SK-N-SH (cell line): ENCODE data around the gene RREB1. TPM values are rescaled to one million over a fixed set of nuclear protein-coding genes. Genes with fewer than 3 reads are reported as not detected.

Experiments used
- CTCF ChIA-PET: fragments of 300-600, 350-600 bp; formaldehyde crosslinking; extraction: SDS; loops from one replicate; lab custom pipeline; 2021; lab: Yijun Ruan, JAX
- POLR2A ChIA-PET: fragments of 350-600 bp; sonication (Branson Sonifier 250); formaldehyde crosslinking; extraction: SDS; loops from one replicate; lab custom pipeline; 2020; ENCODE audit warnings: antibody characterized with exemption, inconsistent platforms; lab: Yijun Ruan, JAX
- DNase-seq: peaks from one replicate; pipeline ENCODE4 v3.0.0; 2012
- H2AFZ ChIP-seq: fragments of 200-600 bp; sonication (generic); 2 replicates; pipeline ENCODE4 v1.8.1; 2016; ENCODE audit warnings: antibody characterized with exemption, mild to moderate bottlenecking, low read depth
- H3F3A ChIP-seq: fragments of 200-600 bp; sonication (generic); replicated peaks from 2 replicates; pipeline ENCODE3; 2016; ENCODE audit warnings: antibody characterized with exemption, mild to moderate bottlenecking; ENCODE audit not compliant: insufficient read depth
- H3K27ac ChIP-seq, 2 experiments: fragments of 200-500 bp in 1 of 2; fragments of 200-600 bp in 1 of 2; sonication (Bioruptor generic) in 1 of 2; sonication (generic), shearing (Covaris generic) in 1 of 2; 2 replicates each; pipeline versions ENCODE4 v1.5.1 to v1.6.1; 2014 to 2016; ENCODE audit warnings: low read depth in 2 of 2, inconsistent platforms in 1 of 2, low read length in 1 of 2, mild to moderate bottlenecking in 1 of 2, mixed read lengths in 1 of 2
- H3K27me3 ChIP-seq: fragments of 200-600 bp; sonication (generic), shearing (Covaris generic); 2 replicates; pipeline ENCODE4 v1.6.1; 2016; ENCODE audit warnings: mixed run types; ENCODE audit not compliant: insufficient read depth
- H3K36me3 ChIP-seq, 2 experiments: fragments of 200-500 bp in 1 of 2; fragments of 200-600 bp in 1 of 2; sonication (Bioruptor generic) in 1 of 2; sonication (generic) in 1 of 2; replicated peaks in 1 of 2; 2 replicates each; pipeline versions ENCODE3 to v1.5.1; 2014 to 2016; ENCODE audit warnings: low read length in 1 of 2, mild to moderate bottlenecking in 1 of 2; ENCODE audit not compliant: insufficient read depth in 2 of 2, control insufficient read depth in 1 of 2
- H3K4me1 ChIP-seq, 2 experiments: fragments of 200-500 bp in 1 of 2; fragments of 200-600 bp in 1 of 2; sonication (Bioruptor generic) in 1 of 2; sonication (generic), shearing (Covaris generic) in 1 of 2; 2 replicates each; pipeline versions ENCODE4 v1.5.1 to v1.6.1; 2014 to 2016; ENCODE audit warnings: low read depth in 1 of 2, low read length in 1 of 2, mixed run types in 1 of 2; ENCODE audit not compliant: insufficient read depth in 2 of 2, control insufficient read depth in 1 of 2
- H3K4me2 ChIP-seq: fragments of 200-600 bp; sonication (generic), shearing (Covaris generic); 2 replicates; pipeline ENCODE4 v1.6.1; 2017; ENCODE audit warnings: mixed run types
- H3K4me3 ChIP-seq, 2 experiments: fragments of 200-500 bp in 1 of 2; fragments of 200-600 bp in 1 of 2; sonication (Bioruptor generic) in 1 of 2; sonication (generic), shearing (Covaris generic) in 1 of 2; 2 replicates each; pipeline versions ENCODE4 v1.5.1 to v1.8.1; 2014 to 2016; ENCODE audit warnings: low read depth in 2 of 2, inconsistent platforms in 1 of 2, low read length in 1 of 2, mild to moderate bottlenecking in 1 of 2, mixed read lengths in 1 of 2, moderate library complexity in 1 of 2
- H3K79me2 ChIP-seq: fragments of 200-600 bp; sonication (generic); 2 replicates; pipeline ENCODE4 v1.8.1; 2017; ENCODE audit warnings: mild to moderate bottlenecking; ENCODE audit not compliant: insufficient read depth
- H3K9ac ChIP-seq: fragments of 200-600 bp; sonication (generic); 2 replicates; pipeline ENCODE4 v1.6.1; 2017; ENCODE audit warnings: mixed run types
- H3K9me2 ChIP-seq: fragments of 200-600 bp; sonication (generic); 2 replicates; pipeline ENCODE4 v1.6.1; 2017; ENCODE audit warnings: mixed run types
- H3K9me3 ChIP-seq: fragments of 200-600 bp; sonication (generic); 2 replicates; pipeline ENCODE4 v1.6.1; 2017; ENCODE audit warnings: mixed run types, mild to moderate bottlenecking, moderate library complexity
- H4K20me1 ChIP-seq: fragments of 200-600 bp; sonication (generic); 2 replicates; pipeline ENCODE4 v1.6.1; 2017; ENCODE audit warnings: mild to moderate bottlenecking, mixed run types; ENCODE audit not compliant: insufficient read depth
- ELF1 ChIP-seq: IDR thresholded peaks from 2 replicates; pipeline ENCODE4 v1.4.0; 2012
- EP300 ChIP-seq, 2 experiments: IDR thresholded peaks; 2 replicates each; pipeline versions ENCODE4 v1.4.0 to v1.6.1; 2012; ENCODE audit warnings: borderline replicate concordance in 1 of 2, low read depth in 1 of 2, low read length in 1 of 2
- FOXJ3 ChIP-seq: sonication (generic); formaldehyde crosslinking; IDR thresholded peaks from 2 replicates; pipeline ENCODE4 v1.5.1; 2020; ENCODE audit warnings: mild to moderate bottlenecking, missing genetic modification reagents
- GATA2 ChIP-seq: sonication (generic); formaldehyde crosslinking; IDR thresholded peaks from 2 replicates; pipeline ENCODE4 v1.5.0; 2020; ENCODE audit warnings: mild to moderate bottlenecking, missing genetic modification reagents
- JUND ChIP-seq: IDR thresholded peaks from 2 replicates; pipeline ENCODE4 v1.4.0; 2012
- MAX ChIP-seq: IDR thresholded peaks from 2 replicates; pipeline ENCODE4 v1.4.0; 2012; ENCODE audit warnings: low read depth
- NFIC ChIP-seq: IDR thresholded peaks from 2 replicates; pipeline ENCODE4 v1.4.0; 2012; ENCODE audit warnings: borderline replicate concordance
- POLR2AphosphoS5 ChIP-seq: IDR thresholded peaks from 2 replicates; pipeline ENCODE4 v1.6.1; 2012; ENCODE audit warnings: low read depth, low read length
- RAD21 ChIP-seq: IDR thresholded peaks from 2 replicates; pipeline ENCODE4 v1.6.1; 2012; ENCODE audit warnings: mild to moderate bottlenecking, low read length
- RCOR1 ChIP-seq: fragments of 150-350 bp; IDR thresholded peaks from 2 replicates; pipeline ENCODE4 v1.6.1; 2017; ENCODE audit warnings: antibody characterized with exemption, low read length
- REST ChIP-seq: IDR thresholded peaks from 2 replicates; pipeline ENCODE4 v1.6.1; 2012; ENCODE audit warnings: mild to moderate bottlenecking, low read depth, low read length, moderate library complexity
- TAF1 ChIP-seq: IDR thresholded peaks from 2 replicates; pipeline ENCODE4 v1.6.1; 2012; ENCODE audit warnings: low read depth, mild to moderate bottlenecking, low read length, moderate library complexity, borderline replicate concordance
- TCF12 ChIP-seq: IDR thresholded peaks from 2 replicates; pipeline ENCODE4 v1.4.0; 2012
- USF2 ChIP-seq: fragments of 150-350 bp; IDR thresholded peaks from 2 replicates; pipeline ENCODE4 v1.6.1; 2017; ENCODE audit warnings: antibody characterized with exemption, low read length, low read depth, borderline replicate concordance
- WGBS: methylation state at CpG from one replicate; pipeline ENCODE4 v1.1.6; 2017; ENCODE audit warnings: low lambda C conversion rate; 5-methylcytosine and 5-hydroxymethylcytosine counted together
- polyA plus RNA-seq, 3 experiments: library from polyadenylated mRNA; depleted of rRNA; stranded (reverse); fragments of >200 nt; gene quantifications; 2 replicates each; pipeline ENCODE4 v1.2.3, GENCODE V29; 2012
- TF ChIP-seq, protein P1 (sequence below): IDR thresholded peaks from 2 replicates; pipeline ENCODE4; 2012
- TF ChIP-seq, protein P2 (sequence below): IDR thresholded peaks from 2 replicates; pipeline ENCODE4 v1.4.0; 2012; ENCODE audit warnings: low read depth, borderline replicate concordance

RREB1 gene
- polyA plus RNA-seq, 1 of the 3 experiments (the other 2 are of a cell fraction), result 2.0 TPM

DNA sequence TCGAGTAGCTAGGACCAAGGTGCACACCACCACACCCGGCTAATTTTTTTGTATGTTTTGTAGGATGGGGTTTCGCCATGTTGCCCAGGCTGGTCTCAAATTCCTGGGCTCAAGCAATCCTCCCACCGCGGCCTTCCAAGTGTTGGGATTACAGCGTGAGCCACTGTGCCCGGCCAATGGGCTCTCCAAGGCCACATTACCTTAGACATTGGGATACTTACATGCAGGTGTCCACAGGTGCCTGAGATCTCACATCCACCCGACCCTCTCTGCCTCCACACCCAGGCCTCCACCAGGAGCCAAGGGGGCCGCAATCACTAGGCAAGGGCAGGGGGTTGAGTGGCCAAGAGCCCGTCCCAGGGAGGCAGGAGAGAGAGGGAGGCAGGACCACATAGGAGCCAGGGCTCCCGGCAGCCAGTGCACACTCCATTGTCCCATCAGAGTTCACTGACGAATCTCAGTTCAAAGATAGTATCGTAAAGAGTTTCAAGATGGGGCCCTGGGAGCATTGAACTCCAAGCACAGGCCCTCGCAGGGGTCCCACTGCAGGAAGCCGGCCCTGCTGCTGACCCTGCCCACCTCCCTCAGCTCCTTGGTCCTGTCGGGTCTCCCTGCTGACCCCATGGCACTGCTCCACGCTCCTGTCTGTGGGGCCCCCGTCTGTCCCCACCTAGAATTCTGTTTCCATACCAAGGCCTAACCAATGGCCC is 149.9 kb downstream of the RREB1 start (continued):
- TF ChIP-seq USF2, result no peak

- H3K4me3 ChIP-seq, result no peak overlapping the region
- no peak overlapping the region for H2AFZ ChIP-seq
- H3K4me2 ChIP-seq, result no peak overlapping the region
- no peaks in the 10 kb centered on the region for H3K27me3 ChIP-seq
- H3K9ac ChIP-seq, result no peak overlapping the region
- no peak for DNase-seq
- peaks cover 0 to 6% of the 10 kb centered on the region in 2 experiments; a peak in 1 of 4 replicates for H3K4me1 ChIP-seq
- no peak overlapping the region for H3K27ac ChIP-seq
- no peaks in the 10 kb centered on the region for H4K20me1 ChIP-seq
- H3K36me3 ChIP-seq, result no peaks in the 10 kb centered on the region
- WGBS, result 66% methylated on average over 5 of the region's 9 CpGs
- no peaks in the 10 kb centered on the region for H3K9me2 ChIP-seq
- CTCF ChIA-PET, result interaction anchor here (0.7 to 2.0 kb wide), 3 partner anchors 14 to 17 kb away, joined by 3 to 7 read pairs (median 5); no protein-coding TSS in a partner anchor
- no peaks in the 10 kb centered on the region for H3K9me3 ChIP-seq
- POLR2A ChIA-PET, result no interaction called here
- TF ChIP-seq MAX (no peak), USF2 (no peak), TCF12 (no peak), RAD21 (no peak), ELF1 (no peak), REST (no peak), RCOR1 (no peak), GATA2 (CRISPR knock-in tag) (no peak), NFIC (no peak), FOXJ3 (CRISPR knock-in tag) (no peak), POLR2AphosphoS5 (no peak), EP300 (IDR thresholded peaks at IDR 0.05; ENCODE audit: borderline replicate concordance in 1 of 2, low read depth in 1 of 2, low read length in 1 of 2) (no peak), JUND (no peak), TAF1 (no peak)
- TF ChIP-seq, protein P1, sequence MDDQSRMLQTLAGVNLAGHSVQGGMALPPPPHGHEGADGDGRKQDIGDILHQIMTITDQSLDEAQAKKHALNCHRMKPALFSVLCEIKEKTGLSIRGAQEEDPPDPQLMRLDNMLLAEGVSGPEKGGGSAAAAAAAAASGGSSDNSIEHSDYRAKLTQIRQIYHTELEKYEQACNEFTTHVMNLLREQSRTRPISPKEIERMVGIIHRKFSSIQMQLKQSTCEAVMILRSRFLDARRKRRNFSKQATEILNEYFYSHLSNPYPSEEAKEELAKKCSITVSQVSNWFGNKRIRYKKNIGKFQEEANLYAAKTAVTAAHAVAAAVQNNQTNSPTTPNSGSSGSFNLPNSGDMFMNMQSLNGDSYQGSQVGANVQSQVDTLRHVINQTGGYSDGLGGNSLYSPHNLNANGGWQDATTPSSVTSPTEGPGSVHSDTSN, result no peak
- TF ChIP-seq, protein P2, sequence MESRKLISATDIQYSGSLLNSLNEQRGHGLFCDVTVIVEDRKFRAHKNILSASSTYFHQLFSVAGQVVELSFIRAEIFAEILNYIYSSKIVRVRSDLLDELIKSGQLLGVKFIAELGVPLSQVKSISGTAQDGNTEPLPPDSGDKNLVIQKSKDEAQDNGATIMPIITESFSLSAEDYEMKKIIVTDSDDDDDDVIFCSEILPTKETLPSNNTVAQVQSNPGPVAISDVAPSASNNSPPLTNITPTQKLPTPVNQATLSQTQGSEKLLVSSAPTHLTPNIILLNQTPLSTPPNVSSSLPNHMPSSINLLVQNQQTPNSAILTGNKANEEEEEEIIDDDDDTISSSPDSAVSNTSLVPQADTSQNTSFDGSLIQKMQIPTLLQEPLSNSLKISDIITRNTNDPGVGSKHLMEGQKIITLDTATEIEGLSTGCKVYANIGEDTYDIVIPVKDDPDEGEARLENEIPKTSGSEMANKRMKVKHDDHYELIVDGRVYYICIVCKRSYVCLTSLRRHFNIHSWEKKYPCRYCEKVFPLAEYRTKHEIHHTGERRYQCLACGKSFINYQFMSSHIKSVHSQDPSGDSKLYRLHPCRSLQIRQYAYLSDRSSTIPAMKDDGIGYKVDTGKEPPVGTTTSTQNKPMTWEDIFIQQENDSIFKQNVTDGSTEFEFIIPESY, result no peak
- no peaks in the 10 kb centered on the region for H3F3A ChIP-seq
- no peaks in the 10 kb centered on the region for H3K79me2 ChIP-seq
Measured at GRCh38 chr6:7258231-7258763, 150.5 kb downstream of the RREB1 start.
